Suprapubic skin (tissue), 4 donors: ENCODE measurements around the gene TAF6L.

ENCODE experiments used
- CTCF ChIP-seq, 2 donors: fragments of 200-600 bp in 1 of 2; fragments of 450-650 bp in 1 of 2; sonication (generic) in 1 of 2; IDR thresholded peaks; one replicate each; pipeline ENCODE4 v1.5.1; 2016 to 2019; ENCODE audit warnings: antibody characterized with exemption in 2 of 2, mild to moderate bottlenecking in 1 of 2, moderate library complexity in 1 of 2
- EP300 ChIP-seq: sonication (generic); formaldehyde crosslinking; IDR thresholded peaks from one replicate; pipeline ENCODE4 v1.6.1; 2017; ENCODE audit warnings: antibody characterized with exemption
- POLR2A ChIP-seq, 2 donors: fragments of 450-650 bp; IDR thresholded peaks; one replicate each; pipeline ENCODE4 v1.6.1; 2017; ENCODE audit warnings: antibody characterized with exemption in 2 of 2, mild to moderate bottlenecking in 2 of 2, moderate library complexity in 2 of 2
- POLR2AphosphoS5 ChIP-seq, 3 donors: sonication (generic); formaldehyde crosslinking; IDR thresholded peaks; one replicate each; pipeline ENCODE4 v1.6.1; 2017; ENCODE audit warnings: antibody characterized with exemption in 3 of 3

GRCh38 chr11:62792202-62792575 is 21.0 kb downstream of the TAF6L start:
- TF ChIP-seq POLR2A (IDR thresholded peaks at IDR 0.05) (no peak), CTCF (IDR thresholded peaks at IDR 0.05) (no peak), POLR2AphosphoS5 (IDR thresholded peaks at IDR 0.05) (no peak), EP300 (no peak)
